Lower leg skin (tissue), 3 donors: ENCODE measurements around the gene FUT9.

Experiments
- CTCF ChIP-seq, 3 donors: fragments of 450-650 bp; IDR thresholded peaks; one replicate each; pipeline ENCODE4 v1.5.1; 2016; ENCODE audit warnings: antibody characterized with exemption in 3 of 3, mild to moderate bottlenecking in 3 of 3, moderate library complexity in 2 of 3
- POLR2A ChIP-seq, 2 donors: fragments of 450-650 bp; IDR thresholded peaks; one replicate each; pipeline ENCODE4 v1.6.1; 2016 to 2017; ENCODE audit warnings: antibody characterized with exemption in 2 of 2, mild to moderate bottlenecking in 1 of 2, moderate library complexity in 1 of 2

DNA sequence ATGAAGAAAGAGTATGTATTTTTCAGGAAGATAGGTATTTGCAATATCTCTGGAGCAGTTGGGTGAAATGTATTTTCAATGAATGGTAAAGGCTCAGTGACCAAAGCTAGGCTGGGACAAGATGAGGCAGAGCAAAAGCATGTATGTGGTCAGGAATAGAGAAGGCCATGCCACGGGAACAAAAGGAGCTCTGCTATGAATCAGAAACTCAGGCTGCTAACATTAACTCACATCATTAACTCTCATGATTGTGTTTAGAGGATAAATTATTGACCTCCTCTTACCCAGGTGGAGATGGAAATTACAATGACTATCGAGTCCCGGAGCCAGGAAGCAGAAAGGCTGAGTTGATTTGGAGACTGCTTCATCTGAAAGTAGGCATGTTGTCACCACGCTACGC, 220.2 kb downstream of the FUT9 start:
- TF ChIP-seq CTCF (IDR thresholded peaks at IDR 0.05) (no peak), POLR2A (IDR thresholded peaks at IDR 0.05) (no peak)
